Activated naive CD4-positive, alpha-beta T cell treated with anti-CD3 and anti-CD28 coated beads, Interleukin-2, amount 50 U/mL, for 24 hours (primary cell): ENCODE results near the gene PTPRU.
"Not testable (repeated sequence)": the region's sequence is repeated elsewhere in the genome, so short reads cannot be mapped to it uniquely, and the experiment has no call there.

Source experiments
- H3K27ac Mint-ChIP-seq: one replicate; pipeline ENCODE4 v1.8.0; 2021; ENCODE audit warnings: mild to moderate bottlenecking, mixed read lengths
- H3K27me3 Mint-ChIP-seq: one replicate; pipeline ENCODE4 v1.8.0; 2021; ENCODE audit warnings: mixed read lengths
- H3K36me3 Mint-ChIP-seq: one replicate; pipeline ENCODE4 v1.8.0; 2021; ENCODE audit warnings: mixed read lengths
- H3K4me1 Mint-ChIP-seq: one replicate; pipeline ENCODE4 v1.8.0; 2021; ENCODE audit warnings: mixed read lengths
- H3K4me3 Mint-ChIP-seq: one replicate; pipeline ENCODE4 v1.8.0; 2021; ENCODE audit warnings: mild to moderate bottlenecking, mixed read lengths
- H3K9me3 Mint-ChIP-seq: one replicate; pipeline ENCODE4 v1.8.0; 2021; ENCODE audit warnings: mixed read lengths

The PTPRU gene

DNA sequence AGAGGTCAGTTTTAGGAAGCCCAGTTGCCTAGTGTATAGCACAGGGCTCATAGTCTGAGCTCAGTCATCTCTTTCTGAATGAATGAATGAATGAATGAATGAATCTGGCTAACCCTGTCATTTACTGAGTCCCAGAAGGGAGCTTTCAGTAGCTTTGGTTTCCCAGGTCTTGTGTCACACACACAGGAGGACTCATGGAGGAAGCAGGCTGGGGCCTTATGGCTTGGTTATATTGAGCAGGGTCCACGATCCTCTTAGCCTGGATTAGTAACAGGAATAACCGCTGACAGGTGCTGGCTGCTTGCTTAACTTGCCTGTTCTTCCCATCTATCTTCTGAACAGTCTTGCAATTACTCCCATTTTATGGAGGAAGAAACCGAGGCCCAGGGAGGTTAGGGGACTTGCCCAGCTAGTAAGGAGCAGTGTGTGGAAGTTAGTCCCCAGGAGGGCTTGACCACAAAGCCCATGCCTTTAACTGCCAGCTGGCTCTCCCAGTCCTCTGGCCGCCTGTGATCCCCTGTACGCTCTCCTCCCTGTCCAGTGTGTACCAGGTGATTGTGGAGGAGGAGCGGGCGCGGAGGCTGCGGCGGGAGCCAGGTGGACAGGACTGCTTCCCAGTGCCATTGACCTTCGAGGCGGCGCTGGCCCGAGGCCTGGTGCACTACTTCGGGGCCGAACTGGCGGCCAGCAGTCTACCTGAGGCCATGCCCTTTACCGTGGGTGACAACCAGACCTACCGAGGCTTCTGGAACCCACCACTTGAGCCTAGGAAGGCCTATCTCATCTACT, 46.0 kb downstream of the PTPRU start:
- Mint-ChIP-seq H3K4me1 (no peaks in the 10 kb centered on the region), H3K27ac (no peak overlapping the region), H3K27me3 (no peaks in the 10 kb centered on the region), H3K36me3 (no peaks in the 10 kb centered on the region), H3K4me3 (no peak overlapping the region), H3K9me3 (no peaks in the 10 kb centered on the region)

DNA sequence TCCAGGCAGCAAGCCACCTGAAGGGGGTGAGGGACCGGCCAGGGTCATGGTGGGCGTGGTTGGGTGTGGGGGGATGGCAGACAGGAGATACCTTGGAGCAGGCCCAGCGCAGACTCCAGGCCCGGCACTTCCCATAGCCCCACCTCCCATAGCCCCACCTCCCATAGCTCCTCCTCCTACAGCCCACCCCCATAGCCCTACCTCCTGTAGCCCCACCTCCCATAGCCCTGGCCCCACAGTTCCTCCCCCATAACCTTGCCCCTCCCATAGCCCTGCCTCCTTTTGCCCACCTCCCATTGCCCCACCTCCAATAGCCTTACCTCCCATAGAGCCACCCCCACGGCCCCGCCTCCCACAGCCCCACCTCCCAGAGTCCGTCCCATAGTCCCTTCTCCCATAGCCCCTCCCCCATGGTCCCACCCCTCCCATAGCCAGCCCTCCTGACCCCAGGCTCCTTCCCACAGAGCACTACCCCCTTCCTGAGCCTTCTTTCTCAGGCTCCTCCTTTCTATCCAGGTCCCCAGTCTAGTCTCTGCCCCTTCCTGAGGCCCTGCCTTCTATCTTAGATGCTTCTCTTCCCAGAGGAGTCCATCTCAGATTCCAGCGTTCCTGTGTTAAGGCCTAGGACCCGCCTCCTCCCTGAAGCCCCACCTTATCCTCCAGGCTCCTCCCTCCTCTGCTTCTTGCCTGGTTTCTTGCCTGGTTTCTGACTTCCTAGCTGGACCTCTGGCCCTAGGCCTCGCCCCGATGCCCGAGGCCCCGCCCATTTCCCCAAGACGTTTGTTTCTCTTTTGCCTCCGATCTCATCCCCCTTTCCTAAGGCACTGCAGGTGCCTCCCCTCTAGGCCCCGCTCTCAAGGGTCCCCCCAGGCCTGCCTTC, 46.8 kb downstream of the PTPRU start:
- Mint-ChIP-seq H3K27me3 (no peaks in the 10 kb centered on the region), H3K9me3 (no peaks in the 10 kb centered on the region), H3K36me3 (no peaks in the 10 kb centered on the region), H3K27ac (no peak overlapping the region), H3K4me3 (no peak overlapping the region), H3K4me1 (no peaks in the 10 kb centered on the region)

DNA sequence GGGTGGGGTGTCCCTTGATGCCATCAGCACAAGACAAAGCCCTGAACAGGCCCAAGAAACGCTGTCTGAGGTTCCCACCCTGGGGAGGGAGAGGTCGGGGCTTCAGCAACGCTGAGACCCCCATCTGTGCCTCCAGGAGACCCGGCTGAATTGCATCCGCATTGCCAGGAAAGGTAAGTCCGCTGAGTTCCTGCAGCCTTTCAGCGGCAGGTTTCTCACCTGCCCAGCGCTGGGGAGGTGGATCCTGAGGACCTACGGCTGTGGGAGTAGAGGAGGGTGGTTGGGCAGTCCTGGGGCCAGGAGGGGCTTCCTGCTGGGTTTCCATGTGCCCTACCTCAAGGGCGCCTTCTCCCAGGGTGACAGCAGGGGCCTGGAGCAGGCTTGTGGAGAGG, 47.5 kb downstream of the PTPRU start:
- H3K27me3 Mint-ChIP-seq = no peaks in the 10 kb centered on the region
- no peaks in the 10 kb centered on the region for H3K4me1 Mint-ChIP-seq
- H3K9me3 Mint-ChIP-seq = no peaks in the 10 kb centered on the region
- no peaks in the 10 kb centered on the region for H3K36me3 Mint-ChIP-seq
- H3K27ac Mint-ChIP-seq = no peak overlapping the region
- no peak overlapping the region for H3K4me3 Mint-ChIP-seq

DNA sequence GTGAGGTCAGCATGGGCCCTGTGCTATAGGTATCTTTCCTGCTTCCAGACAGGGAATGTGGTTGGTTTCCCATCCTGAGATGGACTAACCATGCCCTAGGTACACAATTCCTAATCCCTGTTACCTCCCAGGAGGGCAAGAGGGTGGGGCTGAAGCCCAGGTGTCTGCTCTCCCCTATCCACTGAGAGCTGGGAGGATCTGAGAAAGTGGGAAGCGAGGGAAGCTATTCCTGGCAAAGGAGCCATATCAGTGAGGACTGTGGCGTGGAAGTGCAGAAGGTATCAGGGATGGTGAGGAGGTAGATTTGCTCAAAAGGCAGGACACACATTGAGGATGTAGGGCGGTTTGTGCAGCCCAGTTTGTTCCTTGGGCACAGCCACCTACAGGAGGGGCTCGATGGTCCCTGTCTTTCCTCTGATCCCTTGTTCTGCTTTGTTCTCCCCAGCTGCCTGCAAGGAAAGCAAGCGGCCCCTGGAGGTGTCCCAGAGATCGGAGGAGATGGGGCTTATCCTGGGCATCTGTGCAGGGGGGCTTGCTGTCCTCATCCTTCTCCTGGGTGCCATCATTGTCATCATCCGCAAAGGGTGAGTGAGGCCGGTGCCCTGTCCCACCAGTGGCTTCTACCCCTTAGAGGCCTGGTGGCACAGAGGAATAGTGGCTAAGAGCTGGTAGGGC, 48.1 kb downstream of the PTPRU start:
- Mint-ChIP-seq H3K9me3 (no peaks in the 10 kb centered on the region), H3K4me3 (no peak overlapping the region), H3K27ac (no peak overlapping the region), H3K4me1 (no peaks in the 10 kb centered on the region), H3K27me3 (no peaks in the 10 kb centered on the region), H3K36me3 (no peaks in the 10 kb centered on the region)

DNA sequence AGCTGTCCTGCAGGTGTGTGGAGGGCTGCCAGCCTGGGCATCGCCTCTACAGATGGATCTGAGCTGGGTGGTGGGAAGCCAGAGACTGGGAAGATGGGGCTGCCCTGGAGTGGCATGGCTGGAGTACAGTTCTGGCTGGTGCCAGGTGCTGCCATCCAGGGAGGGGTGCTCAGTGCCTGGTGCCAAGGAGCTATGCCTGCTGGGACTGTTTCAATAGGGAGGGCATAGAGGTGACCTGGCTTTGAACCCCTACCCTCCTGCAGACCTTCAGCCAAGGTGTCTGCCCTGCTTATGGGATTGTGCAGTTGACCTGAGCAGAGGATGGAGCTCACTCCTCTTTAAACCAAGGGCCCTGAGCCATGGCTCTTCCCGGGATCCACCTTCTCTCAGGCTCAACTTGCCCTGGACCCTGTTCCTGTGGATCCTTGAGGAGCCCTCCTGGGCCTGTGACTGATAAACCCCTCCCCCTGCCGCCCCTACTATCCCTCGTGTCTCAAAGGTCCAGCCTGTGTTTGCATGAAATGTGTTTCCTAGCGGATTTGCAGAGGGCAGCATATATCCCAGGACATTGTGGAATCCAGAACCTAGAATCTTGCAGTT, 48.7 kb downstream of the PTPRU start:
- H3K27me3 Mint-ChIP-seq = no peaks in the 10 kb centered on the region
- no peaks in the 10 kb centered on the region for H3K9me3 Mint-ChIP-seq
- H3K4me1 Mint-ChIP-seq = no peaks in the 10 kb centered on the region
- no peak overlapping the region for H3K4me3 Mint-ChIP-seq
- H3K36me3 Mint-ChIP-seq = no peaks in the 10 kb centered on the region
- H3K27ac Mint-ChIP-seq = no peak overlapping the region

DNA sequence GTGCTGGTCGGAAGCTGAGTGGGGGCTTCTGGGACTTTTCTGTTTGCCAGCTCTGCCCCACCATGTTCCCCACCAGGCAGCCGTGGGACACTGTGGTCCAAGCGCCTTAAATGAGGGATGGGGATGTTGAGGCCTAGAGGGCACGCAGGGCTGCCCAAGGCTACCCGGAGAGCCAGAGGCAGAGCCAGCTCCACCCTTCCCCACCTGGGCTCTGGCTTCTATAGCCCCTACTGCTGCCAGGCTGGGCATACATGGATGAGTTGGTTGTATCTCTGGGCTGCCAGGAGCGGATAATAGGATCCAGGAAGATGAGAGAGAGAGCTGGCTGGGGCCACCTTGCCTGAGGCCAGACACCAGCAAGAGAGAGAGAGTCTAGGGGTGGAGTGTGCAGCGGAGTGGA, 49.4 kb downstream of the PTPRU start:
- H3K27ac Mint-ChIP-seq = no peak overlapping the region
- no peak overlapping the region for H3K4me3 Mint-ChIP-seq
- H3K4me1 Mint-ChIP-seq = no peaks in the 10 kb centered on the region
- no peaks in the 10 kb centered on the region for H3K9me3 Mint-ChIP-seq
- no peaks in the 10 kb centered on the region for H3K27me3 Mint-ChIP-seq
- H3K36me3 Mint-ChIP-seq = no peaks in the 10 kb centered on the region

DNA sequence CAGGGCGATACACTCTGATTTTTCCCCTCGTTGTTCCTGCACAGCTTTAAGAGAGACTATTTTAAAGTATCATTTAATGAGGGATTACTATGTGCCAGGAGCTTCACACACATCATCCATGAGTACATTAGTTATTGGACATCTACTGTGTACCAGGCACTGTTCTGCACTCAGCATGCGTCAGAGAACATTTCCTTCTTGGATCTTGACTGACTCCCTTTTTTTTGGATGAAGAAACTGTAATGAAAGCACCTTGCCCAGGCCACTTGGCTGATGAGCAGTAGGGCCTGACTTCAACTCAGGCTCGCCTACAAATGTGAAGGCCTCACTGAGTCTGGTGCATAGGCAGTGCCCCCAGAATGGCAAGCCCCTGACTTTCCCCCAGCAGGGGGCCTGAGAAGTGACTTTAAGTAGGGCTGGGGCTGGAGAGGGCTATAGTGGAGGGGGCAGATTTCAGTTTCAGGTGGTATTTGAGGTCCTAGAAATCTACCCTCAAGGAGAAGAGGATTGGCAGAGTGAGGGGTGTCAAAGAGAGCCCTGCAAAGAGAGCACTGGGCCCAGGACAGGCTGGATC, 50.0 kb downstream of the PTPRU start:
- H3K4me3 Mint-ChIP-seq = no peak overlapping the region
- no peaks in the 10 kb centered on the region for H3K36me3 Mint-ChIP-seq
- no peaks in the 10 kb centered on the region for H3K4me1 Mint-ChIP-seq
- H3K27me3 Mint-ChIP-seq = no peaks in the 10 kb centered on the region
- H3K27ac Mint-ChIP-seq = no peak overlapping the region
- no peaks in the 10 kb centered on the region for H3K9me3 Mint-ChIP-seq

DNA sequence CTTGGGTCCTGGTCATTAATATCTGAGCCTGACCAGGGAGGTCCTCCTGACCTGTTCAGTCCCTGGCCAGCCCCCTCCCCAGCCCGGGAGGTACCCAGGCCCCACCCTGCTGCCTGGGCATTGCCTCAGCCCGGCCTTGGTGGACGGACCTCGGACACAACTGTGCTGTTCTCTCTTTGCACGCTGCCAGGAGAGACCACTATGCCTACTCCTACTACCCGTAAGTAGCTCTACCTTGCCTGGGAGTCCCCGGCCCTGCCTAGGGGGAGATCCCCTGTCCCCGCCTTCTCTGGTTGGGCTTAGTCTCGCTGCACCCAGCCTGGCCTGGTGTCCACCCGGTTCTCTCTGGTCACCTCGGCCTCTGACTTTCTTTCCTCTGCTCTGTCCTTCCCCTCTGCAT, 53.2 kb downstream of the PTPRU start:
- H3K4me1 Mint-ChIP-seq = no peaks in the 10 kb centered on the region
- H3K9me3 Mint-ChIP-seq = no peaks in the 10 kb centered on the region
- H3K27me3 Mint-ChIP-seq = no peaks in the 10 kb centered on the region
- no peak overlapping the region for H3K4me3 Mint-ChIP-seq
- H3K27ac Mint-ChIP-seq = no peak overlapping the region
- H3K36me3 Mint-ChIP-seq = no peaks in the 10 kb centered on the region

DNA sequence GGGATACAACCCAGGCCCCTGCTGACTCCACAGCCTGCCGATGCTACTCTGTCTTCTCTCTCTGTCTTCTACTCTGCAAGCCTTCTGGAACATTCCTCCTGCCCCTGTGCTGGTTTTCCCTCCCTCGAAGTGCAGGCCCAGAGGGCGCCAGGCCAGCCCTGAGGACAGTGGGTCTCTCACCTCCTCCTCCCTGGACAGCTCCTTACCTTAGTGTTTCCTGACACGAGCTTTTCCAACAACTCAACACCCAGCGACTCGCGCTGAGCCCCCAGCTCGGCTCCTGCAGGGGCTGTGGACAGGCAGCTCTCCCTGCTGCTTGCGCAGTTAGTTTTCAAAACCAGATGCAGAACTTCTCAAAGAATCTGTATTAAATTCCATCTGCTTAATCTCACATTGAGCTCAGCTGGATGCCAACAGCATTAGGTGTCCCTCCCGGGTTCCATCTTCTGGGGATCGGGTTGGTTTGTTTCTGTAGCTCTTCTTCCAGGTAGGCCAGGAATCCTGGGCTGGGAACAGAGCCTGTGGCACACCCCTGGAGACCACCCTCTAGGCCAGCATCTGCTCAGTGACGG, 54.2 kb downstream of the PTPRU start:
- Mint-ChIP-seq H3K4me1 (no peaks in the 10 kb centered on the region), H3K9me3 (no peaks in the 10 kb centered on the region), H3K36me3 (no peaks in the 10 kb centered on the region), H3K27me3 (no peaks in the 10 kb centered on the region), H3K4me3 (no peak overlapping the region), H3K27ac (no peak overlapping the region)

DNA sequence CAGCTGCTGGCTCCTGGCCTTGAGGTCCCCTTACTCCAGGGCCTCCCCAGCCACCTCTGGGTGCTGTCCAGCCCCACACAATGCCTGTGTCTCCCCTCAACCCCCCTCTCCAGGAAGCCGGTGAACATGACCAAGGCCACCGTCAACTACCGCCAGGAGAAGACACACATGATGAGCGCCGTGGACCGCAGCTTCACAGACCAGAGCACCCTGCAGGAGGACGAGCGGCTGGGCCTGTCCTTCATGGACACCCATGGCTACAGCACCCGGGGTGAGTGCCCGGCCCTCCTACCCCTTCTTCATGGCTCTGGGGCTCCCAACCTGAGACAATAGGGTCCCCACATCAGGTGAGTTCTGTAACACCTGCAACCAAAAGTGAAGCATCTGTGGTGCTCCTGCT, 55.4 kb downstream of the PTPRU start:
- H3K36me3 Mint-ChIP-seq = no peaks in the 10 kb centered on the region
- no peaks in the 10 kb centered on the region for H3K9me3 Mint-ChIP-seq
- no peaks in the 10 kb centered on the region for H3K4me1 Mint-ChIP-seq
- H3K4me3 Mint-ChIP-seq = no peak overlapping the region
- H3K27me3 Mint-ChIP-seq = no peaks in the 10 kb centered on the region
- no peak overlapping the region for H3K27ac Mint-ChIP-seq

DNA sequence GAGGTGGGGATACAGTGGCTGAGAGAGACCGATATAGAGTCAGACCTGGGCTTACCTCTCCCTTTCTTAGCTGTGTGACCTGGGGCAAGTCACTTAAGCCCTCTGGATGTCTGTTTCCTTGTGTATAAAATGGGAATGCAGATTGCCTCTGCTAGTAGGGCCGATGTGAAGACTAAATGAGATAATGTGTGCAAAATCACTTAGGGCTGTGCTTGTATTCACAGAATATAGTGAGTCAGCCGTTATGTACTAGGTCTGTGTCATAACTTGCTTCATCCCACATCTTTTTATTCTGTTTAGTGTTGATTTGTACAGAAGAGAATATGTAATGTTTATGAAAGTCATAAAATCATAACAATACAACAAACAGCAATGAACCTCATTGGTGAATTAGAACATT, 56.0 kb downstream of the PTPRU start:
- Mint-ChIP-seq H3K4me1 (no peaks in the 10 kb centered on the region), H3K27me3 (peaks cover 1% of the 10 kb centered on the region), H3K9me3 (no peaks in the 10 kb centered on the region), H3K4me3 (no peak overlapping the region), H3K27ac (no peak overlapping the region), H3K36me3 (no peaks in the 10 kb centered on the region)

DNA sequence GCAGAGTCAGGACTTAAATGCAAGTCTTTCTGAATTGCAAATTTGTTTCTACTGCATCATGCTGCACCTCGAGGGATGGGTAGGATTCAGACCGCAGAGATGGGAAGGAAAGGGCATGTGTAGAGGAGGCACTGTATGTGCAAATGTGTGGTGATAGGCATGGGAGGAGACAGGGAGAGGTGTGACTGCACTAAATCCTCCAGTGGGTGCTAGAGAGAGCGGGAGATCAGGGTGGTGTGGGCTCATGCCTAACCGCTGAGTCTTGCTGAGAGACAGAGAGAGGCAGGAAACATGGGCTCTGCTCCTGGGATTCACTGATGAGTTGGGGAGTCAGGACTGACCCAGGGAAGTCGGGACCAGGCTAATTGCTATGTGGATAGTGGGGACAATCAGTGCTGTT, 61.1 kb downstream of the PTPRU start:
- H3K4me1 Mint-ChIP-seq = no peaks in the 10 kb centered on the region
- no peak overlapping the region for H3K27ac Mint-ChIP-seq
- H3K36me3 Mint-ChIP-seq = no peaks in the 10 kb centered on the region
- H3K9me3 Mint-ChIP-seq = no peaks in the 10 kb centered on the region
- H3K27me3 Mint-ChIP-seq = peaks cover 5% of the 10 kb centered on the region
- no peak overlapping the region for H3K4me3 Mint-ChIP-seq

DNA sequence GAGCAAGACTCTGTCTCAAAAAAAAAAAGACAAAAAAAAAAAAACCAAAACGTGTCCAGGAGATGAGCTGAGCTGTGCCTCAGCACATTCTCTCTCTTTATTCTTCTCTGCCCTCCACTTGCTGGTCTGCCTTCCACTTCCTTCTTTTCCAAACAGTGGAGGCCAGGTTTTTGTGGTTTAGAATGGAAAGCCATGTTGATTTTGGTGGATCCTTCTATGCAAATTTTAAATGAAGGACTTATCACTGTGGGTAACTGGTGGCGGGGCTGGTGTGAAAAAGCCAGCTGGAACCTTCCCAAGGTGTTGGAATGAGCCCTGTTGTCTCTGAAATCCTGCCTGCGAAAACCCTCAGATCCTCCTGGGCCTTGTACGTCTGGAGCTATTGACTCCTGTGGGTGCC, 61.9 kb downstream of the PTPRU start:
- Mint-ChIP-seq H3K4me3 (no peak overlapping the region), H3K36me3 (no peaks in the 10 kb centered on the region), H3K27ac (no peak overlapping the region), H3K9me3 (no peaks in the 10 kb centered on the region), H3K27me3 (peaks cover 5% of the 10 kb centered on the region), H3K4me1 (no peaks in the 10 kb centered on the region)

DNA sequence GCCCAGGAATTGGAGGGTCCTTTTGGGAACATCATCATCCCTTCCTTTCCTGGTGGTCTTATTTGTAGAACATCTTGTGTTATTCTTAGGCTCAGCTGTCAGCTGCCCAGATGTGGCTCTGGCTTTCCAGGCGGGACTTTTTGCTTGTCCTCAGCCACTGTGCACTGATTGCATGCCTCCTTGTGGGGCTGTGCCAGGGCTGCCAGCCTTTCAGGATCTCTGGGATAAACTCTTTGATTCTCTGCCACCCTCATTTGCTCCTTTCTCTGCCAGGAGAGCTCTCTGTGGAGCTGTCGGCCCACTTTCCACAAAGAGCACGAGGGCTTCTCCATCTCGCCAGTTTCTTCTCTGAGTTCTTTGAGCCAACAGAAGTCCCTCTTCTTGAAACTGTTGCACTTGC, 63.1 kb downstream of the PTPRU start:
- Mint-ChIP-seq H3K9me3 (no peaks in the 10 kb centered on the region), H3K36me3 (no peaks in the 10 kb centered on the region), H3K4me3 (no peak overlapping the region), H3K4me1 (no peaks in the 10 kb centered on the region), H3K27ac (no peak overlapping the region), H3K27me3 (peaks cover 7% of the 10 kb centered on the region)

DNA sequence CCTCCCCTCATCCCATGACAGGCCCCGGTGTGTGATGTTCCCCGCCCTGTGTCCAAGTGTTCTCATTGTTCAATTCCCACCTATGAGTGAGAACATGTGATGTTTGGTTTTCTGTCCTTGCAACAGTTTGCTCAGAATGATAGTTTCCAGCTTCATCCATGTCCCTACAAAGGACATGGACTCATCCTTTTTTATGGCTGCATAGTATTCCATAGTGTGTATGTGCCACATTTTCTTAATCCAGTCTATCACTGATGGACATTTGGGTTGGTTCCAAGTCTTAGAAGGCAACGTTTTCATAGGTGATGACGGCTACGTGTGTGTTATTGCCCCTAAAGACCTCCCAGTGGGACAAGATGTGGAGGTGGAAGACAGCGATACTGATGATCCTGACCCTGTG, 65.4 kb downstream of the PTPRU start:
- not testable (repeated sequence) for H3K9me3 Mint-ChIP-seq, H3K36me3 Mint-ChIP-seq, H3K27ac Mint-ChIP-seq, H3K4me3 Mint-ChIP-seq, H3K27me3 Mint-ChIP-seq, H3K4me1 Mint-ChIP-seq
